ENCODE results near the gene TDRD9.

TDRD9 gene

DNA sequence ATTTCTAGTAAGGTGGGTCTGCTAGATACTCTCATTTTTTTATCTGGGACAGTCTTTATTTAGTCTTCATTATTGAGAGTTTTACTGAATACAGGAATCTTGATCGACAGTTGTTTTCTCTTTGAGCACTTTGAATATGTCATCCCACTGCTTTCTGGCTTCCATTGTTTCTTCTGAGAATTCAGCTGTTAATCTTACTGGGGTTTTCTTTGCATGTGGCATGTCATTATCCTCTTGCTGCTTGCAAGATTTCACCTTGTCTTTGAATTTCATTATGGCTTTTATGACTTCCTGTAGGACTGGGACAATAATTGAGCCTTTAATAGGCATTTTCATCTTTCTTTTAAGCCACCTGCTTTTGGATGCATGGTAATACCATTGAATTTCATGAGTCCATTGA is 60.8 kb downstream of the TDRD9 start:
- TF ChIP-seq, protein P1, sequence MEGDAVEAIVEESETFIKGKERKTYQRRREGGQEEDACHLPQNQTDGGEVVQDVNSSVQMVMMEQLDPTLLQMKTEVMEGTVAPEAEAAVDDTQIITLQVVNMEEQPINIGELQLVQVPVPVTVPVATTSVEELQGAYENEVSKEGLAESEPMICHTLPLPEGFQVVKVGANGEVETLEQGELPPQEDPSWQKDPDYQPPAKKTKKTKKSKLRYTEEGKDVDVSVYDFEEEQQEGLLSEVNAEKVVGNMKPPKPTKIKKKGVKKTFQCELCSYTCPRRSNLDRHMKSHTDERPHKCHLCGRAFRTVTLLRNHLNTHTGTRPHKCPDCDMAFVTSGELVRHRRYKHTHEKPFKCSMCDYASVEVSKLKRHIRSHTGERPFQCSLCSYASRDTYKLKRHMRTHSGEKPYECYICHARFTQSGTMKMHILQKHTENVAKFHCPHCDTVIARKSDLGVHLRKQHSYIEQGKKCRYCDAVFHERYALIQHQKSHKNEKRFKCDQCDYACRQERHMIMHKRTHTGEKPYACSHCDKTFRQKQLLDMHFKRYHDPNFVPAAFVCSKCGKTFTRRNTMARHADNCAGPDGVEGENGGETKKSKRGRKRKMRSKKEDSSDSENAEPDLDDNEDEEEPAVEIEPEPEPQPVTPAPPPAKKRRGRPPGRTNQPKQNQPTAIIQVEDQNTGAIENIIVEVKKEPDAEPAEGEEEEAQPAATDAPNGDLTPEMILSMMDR (IDR thresholded peaks at IDR 0.05; ENCODE audit: low read length) = no peak
- no peak for TF ChIP-seq EZH2phosphoT487 (IDR thresholded peaks at IDR 0.05; ENCODE audit: low read length)
- TF ChIP-seq EZH2 (optimal IDR thresholded peaks at IDR 0.05; ENCODE audit: low read depth, low read length) = no peak
- H3K9me2 ChIP-seq (replicated peaks; ENCODE audit: insufficient read depth, low read length) = no peaks in the 10 kb centered on the region
- no peak overlapping the region for H2AFZ ChIP-seq (ENCODE audit: low read length)
- H3K9ac ChIP-seq (ENCODE audit: low read length) = no peak overlapping the region
- no peaks in the 10 kb centered on the region for H3K9me3 ChIP-seq (replicated peaks; ENCODE audit: insufficient read depth, low read length)
- H3K4me2 ChIP-seq (ENCODE audit: low read depth, low read length) = no peak overlapping the region
- H3K79me2 ChIP-seq (ENCODE audit: low read length) = no peaks in the 10 kb centered on the region
- no peaks in the 10 kb centered on the region for H3K36me3 ChIP-seq (replicated peaks; ENCODE audit: insufficient read depth, low read length)
- no peaks in the 10 kb centered on the region for H3K27me3 ChIP-seq (replicated peaks; ENCODE audit: insufficient read depth, low read length)
- H3K27ac ChIP-seq (ENCODE audit: low read length) = no peak overlapping the region
- H3F3A ChIP-seq (ENCODE audit: insufficient read depth, low read length) = no peaks in the 10 kb centered on the region
- no peaks in the 10 kb centered on the region for H3K4me1 ChIP-seq (ENCODE audit: low read length)
- DNase-seq = no peak
- no peak overlapping the region for H3K4me3 ChIP-seq (ENCODE audit: low read length)
- H4K20me1 ChIP-seq (ENCODE audit: insufficient read depth, low read length) = no peaks in the 10 kb centered on the region

DNA sequence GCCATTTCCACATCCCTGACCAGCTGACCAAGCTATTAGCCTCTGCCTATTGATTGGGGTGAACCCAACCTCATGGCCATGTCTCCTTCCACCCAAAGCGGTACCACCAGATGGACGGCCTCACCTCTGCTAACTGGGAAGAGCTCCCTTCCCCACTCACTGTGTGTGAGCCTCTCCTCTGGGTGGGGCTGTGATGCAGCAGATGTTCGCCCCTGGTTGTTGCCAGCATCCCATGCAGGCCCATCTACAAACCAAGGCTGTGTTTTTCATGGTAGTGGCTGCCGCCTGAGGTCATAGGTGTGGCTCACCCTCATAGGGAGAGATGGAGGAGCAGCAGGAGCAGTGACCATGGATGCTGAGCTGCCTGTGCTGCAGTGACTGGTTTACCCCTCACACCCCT is 61.7 kb downstream of the TDRD9 start:
- Histone ChIP-seq H3K27ac (ENCODE audit: low read length) (no peak overlapping the region), H3K27me3 (replicated peaks; ENCODE audit: insufficient read depth, low read length) (no peaks in the 10 kb centered on the region)

DNA sequence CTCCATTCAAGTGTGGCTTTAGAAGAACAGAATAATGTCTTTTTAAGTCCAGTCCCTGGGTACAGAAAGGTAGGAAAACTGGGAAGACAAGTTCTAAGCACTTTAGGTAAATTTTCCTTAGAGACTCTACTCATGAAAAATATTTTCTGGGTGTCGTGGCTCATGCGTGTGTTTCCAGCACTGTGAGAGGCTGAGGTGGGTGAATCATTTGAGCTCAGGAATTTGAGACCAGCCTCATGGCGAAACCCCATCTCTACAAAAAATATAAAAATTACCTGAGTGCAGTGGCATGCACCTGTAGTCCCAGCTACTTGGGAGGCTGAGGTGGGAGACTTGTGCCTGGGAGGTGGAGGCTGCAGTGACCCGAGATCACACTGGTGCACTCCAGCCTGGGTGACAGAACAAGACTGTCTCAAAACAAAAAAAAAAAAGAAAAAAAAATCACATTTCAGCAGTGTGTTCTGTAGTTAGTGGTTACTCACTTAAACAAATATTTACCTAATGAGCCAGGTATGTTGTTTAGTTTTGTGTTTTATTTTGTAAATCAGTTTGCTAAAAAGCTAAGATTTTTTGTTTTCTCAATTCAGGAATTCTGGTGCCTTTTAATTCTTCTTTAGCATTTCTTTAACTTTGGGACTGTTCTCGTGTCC is 66.4 kb downstream of the TDRD9 start:
- Histone ChIP-seq H3K4me2 (ENCODE audit: low read depth, low read length) (no peak overlapping the region), H3K4me3 (ENCODE audit: low read length) (no peak overlapping the region), H3K9ac (ENCODE audit: low read length) (no peak overlapping the region), H3F3A (ENCODE audit: insufficient read depth, low read length) (no peaks in the 10 kb centered on the region), H3K27ac (ENCODE audit: low read length) (no peak overlapping the region), H3K9me2 (replicated peaks; ENCODE audit: insufficient read depth, low read length) (no peaks in the 10 kb centered on the region), H3K79me2 (ENCODE audit: low read length) (no peaks in the 10 kb centered on the region), H3K27me3 (replicated peaks; ENCODE audit: insufficient read depth, low read length) (no peaks in the 10 kb centered on the region), H3K4me1 (ENCODE audit: low read length) (no peaks in the 10 kb centered on the region), H3K36me3 (replicated peaks; ENCODE audit: insufficient read depth, low read length) (no peaks in the 10 kb centered on the region), H4K20me1 (ENCODE audit: insufficient read depth, low read length) (no peaks in the 10 kb centered on the region), H2AFZ (ENCODE audit: low read length) (no peak overlapping the region), H3K9me3 (replicated peaks; ENCODE audit: insufficient read depth, low read length) (no peaks in the 10 kb centered on the region)
- no peak for TF ChIP-seq EZH2phosphoT487 (IDR thresholded peaks at IDR 0.05; ENCODE audit: low read length)
- TF ChIP-seq EZH2 (optimal IDR thresholded peaks at IDR 0.05; ENCODE audit: low read depth, low read length) = no peak
- TF ChIP-seq, protein P1 (IDR thresholded peaks at IDR 0.05; ENCODE audit: low read length) = no peak
- DNase-seq = no peak

More for the DNA sequence above, 61.7 kb downstream of the TDRD9 start:
- Histone ChIP-seq H3K9me2 (replicated peaks; ENCODE audit: insufficient read depth, low read length) (no peaks in the 10 kb centered on the region), H3K4me3 (ENCODE audit: low read length) (no peak overlapping the region), H3K9me3 (replicated peaks; ENCODE audit: insufficient read depth, low read length) (no peaks in the 10 kb centered on the region), H3K9ac (ENCODE audit: low read length) (no peak overlapping the region), H2AFZ (ENCODE audit: low read length) (no peak overlapping the region), H3K36me3 (replicated peaks; ENCODE audit: insufficient read depth, low read length) (no peaks in the 10 kb centered on the region), H3K4me2 (ENCODE audit: low read depth, low read length) (no peak overlapping the region), H3K79me2 (ENCODE audit: low read length) (no peaks in the 10 kb centered on the region), H4K20me1 (ENCODE audit: insufficient read depth, low read length) (no peaks in the 10 kb centered on the region), H3K4me1 (ENCODE audit: low read length) (no peaks in the 10 kb centered on the region), H3F3A (ENCODE audit: insufficient read depth, low read length) (no peaks in the 10 kb centered on the region)
- TF ChIP-seq EZH2phosphoT487 (IDR thresholded peaks at IDR 0.05; ENCODE audit: low read length) = no peak
- TF ChIP-seq EZH2 (optimal IDR thresholded peaks at IDR 0.05; ENCODE audit: low read depth, low read length) = no peak
- TF ChIP-seq, protein P1 (IDR thresholded peaks at IDR 0.05; ENCODE audit: low read length) = no peak
- no peak for DNase-seq

All from MM.1S (cell line).